Measurements from ENCODE around the gene HOXB4. TPM values are rescaled to one million over a fixed set of nuclear protein-coding genes. Genes with fewer than 3 reads are reported as not detected.

Gene HOXB4
- total RNA-seq, 3 donors from 2014 or later, result 4.5 to 14.6 (median 5.3) TPM

DNA sequence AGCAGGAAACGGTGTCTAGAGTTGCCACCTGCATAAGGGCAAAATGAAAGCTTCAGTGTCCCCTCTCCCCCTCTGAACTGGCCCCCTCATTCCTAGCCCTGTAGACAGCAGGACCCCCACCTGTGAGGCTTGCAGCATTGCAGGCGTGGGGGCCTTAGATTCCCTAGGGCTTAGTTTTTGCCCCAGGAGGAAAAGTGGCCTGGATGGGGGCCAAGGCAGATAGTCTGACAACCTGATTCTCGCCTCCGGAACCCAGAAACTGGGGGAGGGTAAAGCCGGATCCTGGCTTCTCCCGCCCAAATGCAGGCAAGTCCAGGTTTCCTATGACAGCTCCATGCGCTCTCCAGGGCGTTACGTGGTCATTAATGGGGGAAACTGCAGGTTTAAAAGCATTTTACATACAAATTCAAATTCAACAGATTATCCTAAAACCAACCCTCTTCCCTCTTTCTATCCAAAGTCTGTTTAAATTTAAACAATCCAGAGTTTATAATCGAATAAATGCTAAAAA, 27.3 kb upstream of the HOXB4 start:
- H3K4me3 ChIP-seq, result no peak overlapping the region
- DNase-seq, result peak in 2 of 3 donors; percentile 49 to 54
- intact Hi-C loops (cut with DNase I, micrococcal nuclease), result no loop called here

DNA sequence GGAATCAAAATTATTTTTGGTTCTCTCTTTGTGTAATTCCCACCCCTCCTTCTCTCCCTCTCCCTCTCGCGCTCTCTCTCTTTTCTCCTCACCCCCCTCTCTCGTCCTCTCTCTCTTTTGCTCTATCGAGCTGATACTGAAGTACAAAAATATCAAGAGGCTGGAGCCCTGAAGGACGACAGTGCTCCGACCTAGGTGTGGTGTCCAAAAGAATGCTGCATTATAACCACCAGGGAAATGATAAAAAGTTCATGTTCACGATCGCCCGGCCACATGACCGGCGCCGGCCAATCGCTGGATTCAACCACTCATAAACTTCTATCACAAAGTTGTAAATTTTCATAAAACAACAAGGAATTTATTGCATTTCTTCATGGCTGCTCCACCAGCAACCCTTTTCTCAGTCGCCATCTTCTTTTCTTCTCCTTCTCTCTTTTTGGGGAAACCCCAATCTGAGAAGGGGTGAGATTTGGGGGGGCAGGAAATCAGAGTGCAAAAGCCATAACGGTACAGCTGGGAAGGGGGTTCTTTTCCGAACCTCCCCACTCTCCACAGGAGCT, 26.7 kb upstream of the HOXB4 start, which contains the start of gene HOXB6:
HOXB6 (minus strand) TSS at position 217 of the 560 bp plus-strand sequence. CDS start 6,836 bp downstream, outside the sequence.
- TF ChIP-seq, protein P1, sequence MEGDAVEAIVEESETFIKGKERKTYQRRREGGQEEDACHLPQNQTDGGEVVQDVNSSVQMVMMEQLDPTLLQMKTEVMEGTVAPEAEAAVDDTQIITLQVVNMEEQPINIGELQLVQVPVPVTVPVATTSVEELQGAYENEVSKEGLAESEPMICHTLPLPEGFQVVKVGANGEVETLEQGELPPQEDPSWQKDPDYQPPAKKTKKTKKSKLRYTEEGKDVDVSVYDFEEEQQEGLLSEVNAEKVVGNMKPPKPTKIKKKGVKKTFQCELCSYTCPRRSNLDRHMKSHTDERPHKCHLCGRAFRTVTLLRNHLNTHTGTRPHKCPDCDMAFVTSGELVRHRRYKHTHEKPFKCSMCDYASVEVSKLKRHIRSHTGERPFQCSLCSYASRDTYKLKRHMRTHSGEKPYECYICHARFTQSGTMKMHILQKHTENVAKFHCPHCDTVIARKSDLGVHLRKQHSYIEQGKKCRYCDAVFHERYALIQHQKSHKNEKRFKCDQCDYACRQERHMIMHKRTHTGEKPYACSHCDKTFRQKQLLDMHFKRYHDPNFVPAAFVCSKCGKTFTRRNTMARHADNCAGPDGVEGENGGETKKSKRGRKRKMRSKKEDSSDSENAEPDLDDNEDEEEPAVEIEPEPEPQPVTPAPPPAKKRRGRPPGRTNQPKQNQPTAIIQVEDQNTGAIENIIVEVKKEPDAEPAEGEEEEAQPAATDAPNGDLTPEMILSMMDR (IDR thresholded peaks at IDR 0.05), result no peak
- DNase-seq, result peak; percentile 84 to 93 (median 86)
- intact Hi-C loops (cut with DNase I, micrococcal nuclease), result no loop called here
- peaks cover 18% of the 10 kb centered on the region for H3K4me1 ChIP-seq (ENCODE audit: low read depth)
- H3K9me3 ChIP-seq, result no peaks in the 10 kb centered on the region
- peak; percentile 64 for ATAC-seq
- peak within 1 kb of the TSS; percentile 54 for H3K4me3 ChIP-seq
- no peaks in the 10 kb centered on the region for H3K36me3 ChIP-seq (ENCODE audit: low read depth)

More for the DNA sequence above, 27.3 kb upstream of the HOXB4 start:
- TF ChIP-seq, protein P1 (IDR thresholded peaks at IDR 0.05), result no peak
- no peaks in the 10 kb centered on the region for H3K36me3 ChIP-seq (ENCODE audit: low read depth)
- H3K4me1 ChIP-seq (ENCODE audit: low read depth), result peaks cover 12% of the 10 kb centered on the region
- H3K9me3 ChIP-seq, result no peaks in the 10 kb centered on the region
- ATAC-seq, result no peak

DNA sequence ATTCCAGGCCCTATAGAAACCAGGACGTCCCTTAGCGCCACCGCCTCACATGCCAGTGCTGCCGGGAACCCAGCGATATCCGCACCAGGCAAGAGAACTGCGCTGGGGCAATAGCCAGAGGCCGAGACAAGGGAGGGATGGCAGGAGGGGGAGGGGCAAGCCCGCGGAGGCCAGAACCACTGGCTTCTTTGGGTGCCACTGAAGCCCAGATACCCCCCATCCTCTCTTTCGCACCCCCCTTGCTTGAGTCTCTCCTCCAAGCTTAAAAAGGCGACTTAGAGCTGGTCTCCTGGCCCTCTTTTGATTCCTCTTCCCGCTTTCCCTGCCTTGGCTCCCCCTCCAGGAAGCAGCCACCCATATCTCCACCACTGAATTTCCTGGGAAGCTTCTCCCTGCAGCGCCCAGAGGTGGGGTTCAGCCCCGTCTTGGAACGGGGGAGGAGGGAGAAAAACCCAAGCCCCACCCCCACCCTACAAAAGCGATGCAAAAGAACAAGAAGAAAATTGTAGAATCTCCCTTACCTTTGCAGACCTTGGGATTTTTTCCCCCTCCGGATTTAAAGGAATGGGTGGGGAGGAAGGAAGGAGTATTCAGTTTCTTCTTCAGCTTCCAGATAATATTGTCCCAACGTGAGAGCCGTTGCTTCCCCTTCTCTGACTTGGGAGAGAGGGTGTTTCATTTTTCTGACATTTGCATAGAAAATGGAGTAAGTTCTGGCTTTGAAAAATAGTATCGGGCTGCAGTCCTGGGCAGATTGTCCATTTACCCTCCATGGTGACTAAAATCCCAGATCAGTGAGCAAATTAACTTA, 26.0 kb upstream of the HOXB4 start:
- Histone ChIP-seq H3K4me3 (peak overlapping the region; percentile 54), H3K9me3 (no peaks in the 10 kb centered on the region), H3K4me1 (ENCODE audit: low read depth) (peaks cover 22% of the 10 kb centered on the region), H3K36me3 (ENCODE audit: low read depth) (no peaks in the 10 kb centered on the region)
- TF ChIP-seq, protein P1 (IDR thresholded peaks at IDR 0.05), result no peak
- ATAC-seq, result peak; percentile 69
- DNase-seq, result peak; percentile 77 to 84 (median 81)
- intact Hi-C loops (cut with DNase I, micrococcal nuclease), result no loop called here

DNA sequence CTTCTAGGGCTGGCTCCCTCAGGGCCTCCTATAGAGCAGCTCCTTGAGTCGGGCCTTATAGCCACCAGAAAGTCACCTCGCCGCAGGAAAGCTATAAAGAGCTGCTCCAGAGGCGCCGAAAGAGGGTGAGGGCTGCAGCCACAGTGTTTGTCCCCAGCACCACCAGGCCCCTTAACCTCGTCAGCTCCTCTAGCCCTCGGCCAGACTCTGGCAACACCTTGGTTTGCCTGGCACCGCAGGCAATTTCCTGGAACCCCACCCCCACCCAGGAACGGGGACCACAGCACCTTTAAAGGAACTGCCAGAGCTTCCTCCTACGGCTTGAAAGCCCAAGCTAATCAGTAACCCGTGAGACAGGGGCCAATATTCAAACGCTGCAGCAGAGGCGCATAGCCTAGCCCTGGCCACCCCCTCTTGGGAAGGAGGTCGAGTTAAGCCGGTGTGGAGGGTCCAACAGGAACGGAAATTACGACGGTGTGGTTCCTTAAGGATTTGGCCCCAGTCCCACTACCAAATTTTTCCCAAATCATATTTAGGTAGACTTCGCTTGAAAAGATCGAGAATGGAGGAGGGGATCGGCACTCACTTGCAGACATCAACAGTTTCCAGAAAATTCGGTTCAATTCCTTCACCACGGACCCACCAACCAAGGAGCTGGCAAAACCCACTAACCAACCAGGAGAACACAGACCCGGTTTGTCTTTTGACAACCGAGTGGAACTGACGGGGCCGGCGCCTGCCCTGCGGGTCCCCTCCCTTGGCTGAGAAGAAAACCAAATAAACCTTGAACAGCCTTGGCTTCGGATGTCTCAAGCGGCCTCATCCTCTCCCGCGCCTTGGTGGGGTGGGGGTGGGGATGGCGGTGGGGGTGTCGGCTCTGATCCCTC, 23.6 kb upstream of the HOXB4 start:
- TF ChIP-seq, protein P1 (IDR thresholded peaks at IDR 0.05), result no peak
- Histone ChIP-seq H3K9me3 (no peaks in the 10 kb centered on the region), H3K36me3 (ENCODE audit: low read depth) (no peaks in the 10 kb centered on the region), H3K4me3 (peak overlapping the region; percentile 54), H3K4me1 (ENCODE audit: low read depth) (peaks cover 34% of the 10 kb centered on the region)
- peak; percentile 81 to 82 (median 82) for DNase-seq
- intact Hi-C loops (cut with DNase I, micrococcal nuclease), result no loop called here
- peak; percentile 59 for ATAC-seq

DNA sequence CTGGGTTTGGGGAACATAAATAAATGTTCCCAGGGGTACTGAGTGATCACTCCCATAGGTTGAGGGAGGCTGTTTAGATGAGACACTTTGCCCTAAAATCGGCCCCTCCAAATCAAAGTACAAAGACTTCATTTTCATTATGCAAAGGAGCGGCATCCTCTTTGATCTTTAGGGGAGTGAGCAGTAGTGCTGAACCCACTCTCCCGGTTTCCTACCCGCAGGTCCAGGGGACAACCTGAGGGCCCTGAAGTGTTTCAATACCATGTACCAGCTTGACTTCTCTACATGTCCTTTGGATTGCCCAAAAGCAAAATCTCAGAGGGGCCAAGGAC, 23.0 kb upstream of the HOXB4 start:
- peaks cover 34% of the 10 kb centered on the region for H3K4me1 ChIP-seq (ENCODE audit: low read depth)
- intact Hi-C loops (cut with DNase I, micrococcal nuclease), result no loop called here
- no peak for DNase-seq
- ATAC-seq, result no peak
- TF ChIP-seq, protein P1 (IDR thresholded peaks at IDR 0.05), result no peak
- no peaks in the 10 kb centered on the region for H3K36me3 ChIP-seq (ENCODE audit: low read depth)
- H3K4me3 ChIP-seq, result no peak overlapping the region
- no peaks in the 10 kb centered on the region for H3K9me3 ChIP-seq

All from mucosa of descending colon (tissue), 3 donors.